Common myeloid progenitor, CD34-positive (primary cell): ENCODE data around the gene KRT31.

Source experiments
- CTCF ChIA-PET: fragments of 350-600 bp; sonication (Branson Sonifier 250); formaldehyde crosslinking; loops from one replicate; lab custom pipeline; 2021; ENCODE audit warnings: antibody characterized with exemption; lab: Charles Lee
- POLR2A ChIA-PET: fragments of 350-600 bp; sonication (Branson Sonifier 250); formaldehyde crosslinking; loops from one replicate; lab custom pipeline; 2021; ENCODE audit warnings: antibody characterized with exemption; lab: Charles Lee
- DNase-seq, 3 donors: peaks; one replicate each; pipeline versions ENCODE4 v3.0.0 to v3.0.0-alpha.2; 2013
- H3K27ac ChIP-seq, 2 experiments: 1 replicate in 1 of 2; 2 replicates in 1 of 2; pipeline ENCODE4 v1.7.0; 2013; ENCODE audit warnings: inconsistent platforms in 2 of 2, low read length in 2 of 2, mild to moderate bottlenecking in 2 of 2, low read depth in 1 of 2, moderate library complexity in 1 of 2; ENCODE audit not compliant: severe bottlenecking in 2 of 2, insufficient read depth in 1 of 2, poor library complexity in 1 of 2
- H3K27me3 ChIP-seq, 5 experiments: replicated peaks in 2 of 5; 1 replicate in 3 of 5; 2 replicates in 2 of 5; pipeline versions ENCODE4 v1.6.1 to v1.7.0; 2013; ENCODE audit warnings: low read length in 4 of 5, mild to moderate bottlenecking in 2 of 5, moderate library complexity in 2 of 5, inconsistent platforms in 1 of 5; ENCODE audit not compliant: insufficient read depth in 5 of 5, control insufficient read depth in 4 of 5
- H3K36me3 ChIP-seq, 4 experiments: 1 replicate in 2 of 4; 2 replicates in 2 of 4; pipeline versions ENCODE4 v1.6.1 to v1.7.0; 2013; ENCODE audit warnings: low read length in 3 of 4, control low read depth in 1 of 4, mild to moderate bottlenecking in 1 of 4; ENCODE audit not compliant: control insufficient read depth in 4 of 4, insufficient read depth in 4 of 4
- H3K4me1 ChIP-seq, 4 experiments: 1 replicate in 3 of 4; 2 replicates in 1 of 4; pipeline versions ENCODE4 v1.6.1 to v1.7.1; 2013; ENCODE audit warnings: low read length in 3 of 4, mild to moderate bottlenecking in 3 of 4, control low read depth in 1 of 4, inconsistent platforms in 1 of 4, moderate library complexity in 1 of 4; ENCODE audit not compliant: control insufficient read depth in 4 of 4, insufficient read depth in 4 of 4; ENCODE audit errors: control extremely low read depth in 1 of 4
- H3K4me3 ChIP-seq, 7 experiments: 1 replicate in 4 of 7; 2 replicates in 3 of 7; pipeline versions ENCODE4 v1.5.1 to v1.7.0; 2013; ENCODE audit warnings: mild to moderate bottlenecking in 7 of 7, low read length in 6 of 7, moderate library complexity in 6 of 7, inconsistent platforms in 2 of 7, low read depth in 2 of 7, control low read depth in 1 of 7; ENCODE audit not compliant: insufficient read depth in 4 of 7, control insufficient read depth in 1 of 7; ENCODE audit errors: extremely low read depth in 1 of 7
- H3K9me3 ChIP-seq, 5 experiments: 1 replicate in 4 of 5; 2 replicates in 1 of 5; pipeline versions ENCODE4 v1.6.1 to v1.7.1; 2013; ENCODE audit warnings: low read length in 4 of 5, mild to moderate bottlenecking in 2 of 5, inconsistent platforms in 1 of 5, low read depth in 1 of 5, moderate library complexity in 1 of 5; ENCODE audit not compliant: control insufficient read depth in 4 of 5, insufficient read depth in 2 of 5; ENCODE audit errors: control extremely low read depth in 1 of 5
- WGBS: methylation state at CpG from one replicate; pipeline ENCODE4 v1.1.5; 2013; ENCODE audit not compliant: insufficient coverage; 5-methylcytosine and 5-hydroxymethylcytosine counted together

KRT31 gene

DNA sequence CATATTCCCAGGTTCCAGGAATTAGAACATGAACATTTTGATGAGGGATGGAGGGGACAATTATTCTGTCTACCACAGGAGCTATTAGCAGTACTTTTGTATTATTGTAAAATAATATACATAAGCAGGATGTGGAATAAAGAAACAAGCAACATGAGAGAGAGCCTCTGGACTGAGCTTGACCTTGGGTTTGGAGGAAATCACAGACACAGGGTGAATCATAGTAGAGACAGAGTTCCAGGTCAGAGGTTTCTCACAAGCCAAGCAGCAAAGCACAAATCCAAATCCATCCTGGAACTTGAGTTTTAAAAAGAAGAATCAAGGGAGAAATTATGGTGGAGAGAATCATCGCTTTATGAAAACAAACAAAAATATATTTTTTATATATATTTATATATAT, 5.1 kb downstream of the KRT31 start:
- no CpG with 5 or more reads among the region's 1 CpG for WGBS
- ChIA-PET POLR2A (no interaction called here), CTCF (no interaction called here)
- Histone ChIP-seq H3K4me1 (no peaks in the 10 kb centered on the region), H3K27me3 (peaks cover 0 to 12% (median 0%) of the 10 kb centered on the region in 5 experiments), H3K4me3 (no peak overlapping the region), H3K27ac (no peak overlapping the region), H3K9me3 (peaks cover 0 to 6% (median 3%) of the 10 kb centered on the region in 5 experiments), H3K36me3 (no peaks in the 10 kb centered on the region)
- DNase-seq, result no peak

DNA sequence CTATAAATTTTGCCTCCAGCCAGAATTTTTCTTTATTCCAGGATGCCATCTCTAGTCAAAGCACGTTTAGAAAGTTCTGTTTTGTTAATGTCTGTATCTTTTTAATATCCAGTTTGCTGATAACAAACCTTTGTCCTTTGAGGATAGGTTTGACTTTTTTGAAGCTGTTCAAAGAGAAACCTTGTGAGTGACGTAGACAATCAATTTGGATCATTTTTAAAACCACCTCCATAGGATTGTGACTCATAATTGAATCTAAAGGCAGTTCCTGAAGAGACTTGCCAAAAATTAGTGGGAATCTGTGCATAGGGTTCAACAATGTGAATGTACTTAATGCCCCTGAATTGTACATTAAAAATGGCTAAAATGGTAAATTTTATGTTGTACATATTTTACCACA, 5.9 kb downstream of the KRT31 start:
- Histone ChIP-seq H3K36me3 (no peaks in the 10 kb centered on the region), H3K27ac (no peak overlapping the region), H3K4me1 (no peaks in the 10 kb centered on the region), H3K4me3 (no peak overlapping the region), H3K9me3 (peaks cover 0 to 10% (median 3%) of the 10 kb centered on the region in 5 experiments), H3K27me3 (peaks cover 0 to 12% (median 0%) of the 10 kb centered on the region in 5 experiments)
- WGBS, result no CpG with 5 or more reads among the region's 2 CpGs
- ChIA-PET CTCF (no interaction called here), POLR2A (no interaction called here)
- no peak for DNase-seq

DNA sequence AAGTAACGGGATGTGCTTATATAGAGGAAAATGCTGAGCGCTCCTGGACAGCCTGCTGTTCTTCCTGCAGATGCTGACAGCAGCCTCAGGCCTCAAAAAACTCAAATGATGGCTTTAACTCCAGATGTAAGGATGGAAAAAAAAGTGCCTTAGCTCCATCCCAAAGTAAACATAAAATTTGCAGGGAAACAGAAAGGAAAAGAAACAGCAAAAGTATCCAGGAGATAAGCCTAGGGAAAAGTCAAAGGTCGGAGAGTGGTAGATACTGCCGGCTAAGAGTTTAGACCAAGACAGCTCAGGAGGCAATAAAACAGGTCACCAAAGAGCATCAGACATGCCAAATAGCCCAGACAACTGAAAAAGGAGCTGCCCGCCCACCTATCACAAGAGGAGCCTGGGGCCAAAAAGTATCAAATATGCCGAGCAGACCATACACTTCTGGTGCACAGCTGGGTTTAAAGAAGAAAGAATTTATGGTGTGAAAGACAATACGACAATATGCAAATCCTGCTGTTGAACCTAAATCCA, 6.9 kb downstream of the KRT31 start:
- 69% methylated on average over 5 of the region's 7 CpGs for WGBS
- H3K4me1 ChIP-seq, result no peaks in the 10 kb centered on the region
- no peak for DNase-seq
- CTCF ChIA-PET, result no interaction called here
- H3K27me3 ChIP-seq, result peaks cover 0 to 9% (median 0%) of the 10 kb centered on the region in 5 experiments
- H3K36me3 ChIP-seq, result no peaks in the 10 kb centered on the region
- H3K4me3 ChIP-seq, result no peak overlapping the region
- H3K27ac ChIP-seq, result no peak overlapping the region
- H3K9me3 ChIP-seq, result peaks cover 0 to 16% (median 3%) of the 10 kb centered on the region in 5 experiments
- POLR2A ChIA-PET, result no interaction called here

DNA sequence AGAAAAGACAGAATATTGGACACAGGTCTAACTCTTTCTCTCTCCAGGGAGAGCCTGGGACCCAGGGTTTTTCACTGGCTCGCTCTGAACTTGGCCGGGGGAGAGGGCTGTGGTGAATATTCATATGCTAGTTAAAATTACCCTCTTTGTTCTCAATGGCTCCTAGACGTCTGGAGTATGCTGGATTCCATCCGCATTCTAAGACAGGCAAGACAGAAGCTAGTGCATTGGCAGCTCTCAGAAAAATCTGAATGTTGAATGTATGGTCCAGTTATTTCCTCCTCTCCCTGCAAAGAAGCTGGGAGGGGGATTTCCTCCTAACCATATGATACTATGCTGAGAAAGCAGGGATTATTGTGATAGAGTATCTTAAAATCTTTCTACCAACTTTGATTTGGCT, 9.7 kb downstream of the KRT31 start:
- peaks cover 0 to 9% (median 2%) of the 10 kb centered on the region in 5 experiments for H3K27me3 ChIP-seq
- H3K27ac ChIP-seq, result no peak overlapping the region
- POLR2A ChIA-PET, result interaction anchor here (0.6 kb wide), 1 partner anchor 47 kb away, joined by 3 read pairs; no protein-coding TSS in a partner anchor
- no peaks in the 10 kb centered on the region for H3K4me1 ChIP-seq
- CTCF ChIA-PET, result no interaction called here
- H3K36me3 ChIP-seq, result no peaks in the 10 kb centered on the region
- WGBS, result no CpG with 5 or more reads among the region's 4 CpGs
- peaks cover 0 to 16% (median 3%) of the 10 kb centered on the region in 5 experiments for H3K9me3 ChIP-seq
- no peak overlapping the region for H3K4me3 ChIP-seq
- no peak for DNase-seq

DNA sequence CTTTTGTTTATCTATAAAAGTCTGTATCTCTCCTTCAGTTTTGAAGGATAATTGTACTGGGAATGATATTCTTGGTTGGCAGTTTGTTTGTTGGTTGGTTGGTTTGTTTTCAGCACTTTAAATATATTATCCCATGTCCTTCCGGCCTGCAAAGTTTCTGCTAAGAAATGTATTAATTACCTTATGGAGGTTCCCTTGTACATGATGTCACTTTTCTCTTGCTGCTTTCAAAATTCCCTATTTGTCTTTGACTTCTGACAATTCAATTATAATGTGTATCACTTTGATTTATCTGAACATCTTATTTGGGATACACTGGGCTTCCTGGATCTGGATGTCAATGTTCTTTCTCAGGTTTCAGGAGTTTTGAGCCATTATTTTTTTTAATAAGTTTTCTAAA, 11.2 kb downstream of the KRT31 start:
- no peak overlapping the region for H3K27ac ChIP-seq
- no peak overlapping the region for H3K4me3 ChIP-seq
- DNase-seq, result no peak
- no CpG with 5 or more reads among the region's 1 CpG for WGBS
- no peaks in the 10 kb centered on the region for H3K4me1 ChIP-seq
- no peaks in the 10 kb centered on the region for H3K36me3 ChIP-seq
- POLR2A ChIA-PET, result no interaction called here
- CTCF ChIA-PET, result no interaction called here
- H3K9me3 ChIP-seq, result peaks cover 0 to 16% (median 3%) of the 10 kb centered on the region in 5 experiments
- peaks cover 0 to 4% (median 2%) of the 10 kb centered on the region in 5 experiments for H3K27me3 ChIP-seq

DNA sequence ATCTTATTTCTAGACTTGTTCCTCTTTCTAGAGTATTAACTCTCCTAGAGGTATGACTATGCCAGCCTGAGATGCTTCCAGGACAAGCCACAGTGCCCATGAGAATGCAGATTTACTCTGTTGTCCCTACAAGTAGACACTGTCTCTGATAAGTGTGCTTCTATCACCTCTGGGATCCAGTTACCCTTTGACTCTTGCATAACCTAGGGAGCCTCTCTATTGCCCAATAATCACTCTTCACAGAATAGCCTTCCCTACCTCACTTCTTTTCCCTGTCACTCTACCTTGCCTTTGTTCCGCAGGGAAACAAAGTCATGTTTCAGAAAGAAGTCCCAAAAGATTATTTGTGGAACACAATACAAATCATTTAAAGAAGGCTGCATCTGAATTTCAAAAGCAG, 13.7 kb downstream of the KRT31 start:
- H3K4me3 ChIP-seq, result no peak overlapping the region
- WGBS, result 100% methylated on average over 1 of the region's 1 CpG
- DNase-seq, result no peak
- H3K9me3 ChIP-seq, result peaks cover 0 to 16% (median 3%) of the 10 kb centered on the region in 5 experiments
- H3K4me1 ChIP-seq, result no peaks in the 10 kb centered on the region
- ChIA-PET CTCF (no interaction called here), POLR2A (no interaction called here)
- no peaks in the 10 kb centered on the region for H3K36me3 ChIP-seq
- H3K27ac ChIP-seq, result no peak overlapping the region
- peaks cover 0 to 5% (median 0%) of the 10 kb centered on the region in 5 experiments for H3K27me3 ChIP-seq

DNA sequence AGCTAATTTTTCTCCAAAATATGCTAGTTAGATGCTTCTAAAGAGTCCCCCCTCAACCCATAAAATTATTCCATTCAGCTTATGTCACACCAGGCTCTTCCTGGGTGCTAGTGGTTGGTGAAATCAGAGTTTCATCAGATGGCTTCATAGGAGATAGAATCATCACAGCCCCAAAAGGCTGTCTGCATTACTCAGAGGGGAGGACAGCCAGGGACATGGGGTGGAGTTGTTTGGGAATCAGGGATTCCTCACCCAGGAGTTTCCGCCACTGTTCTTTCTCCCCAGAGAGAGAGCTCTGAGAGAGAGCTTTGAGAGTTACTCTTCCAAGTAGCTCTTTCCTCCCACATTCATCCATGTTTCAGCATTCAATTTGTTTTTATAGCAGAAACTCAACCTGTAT, 15.0 kb downstream of the KRT31 start:
- no peak overlapping the region for H3K4me3 ChIP-seq
- WGBS, result no CpG with 5 or more reads among the region's 1 CpG
- peaks cover 0 to 5% (median 0%) of the 10 kb centered on the region in 5 experiments for H3K27me3 ChIP-seq
- peaks cover 0 to 11% (median 2%) of the 10 kb centered on the region in 5 experiments for H3K9me3 ChIP-seq
- ChIA-PET CTCF (no interaction called here), POLR2A (no interaction called here)
- no peaks in the 10 kb centered on the region for H3K36me3 ChIP-seq
- H3K27ac ChIP-seq, result no peak overlapping the region
- DNase-seq, result no peak
- H3K4me1 ChIP-seq, result no peaks in the 10 kb centered on the region
